ENCODE data around the gene HBE1.

- no peak for TF ChIP-seq NFYB (IDR thresholded peaks at IDR 0.05; ENCODE audit: insufficient read depth, low read depth, low read length)
- no peak for TF ChIP-seq CEBPZ (IDR thresholded peaks at IDR 0.05; ENCODE audit: low read depth, low read length)
- no peak for TF ChIP-seq YY1 (IDR thresholded peaks at IDR 0.05; ENCODE audit: low read depth, low read length)
- no peak for TF ChIP-seq CTCF (IDR thresholded peaks at IDR 0.05 in 2 of 3, conservative IDR thresholded peaks at IDR 0.05 in 1 of 3; ENCODE audit: control insufficient read depth in 2 of 3, extremely low read depth in 1 of 3, insufficient read depth in 1 of 3, low read depth in 3 of 3, low read length in 3 of 3)
- no peak for TF ChIP-seq TCF12 (IDR thresholded peaks at IDR 0.05; ENCODE audit: low read depth, low read length)
- TF ChIP-seq USF2 (IDR thresholded peaks at IDR 0.05; ENCODE audit: borderline replicate concordance, low read depth, low read length) = no peak
- TF ChIP-seq POLR2A (IDR thresholded peaks at IDR 0.05; ENCODE audit: low read depth, low read length) = no peak
- TF ChIP-seq EZH2 (IDR thresholded peaks at IDR 0.05; ENCODE audit: borderline replicate concordance, control insufficient read depth, low read depth, low read length) = no peak
- no peak for TF ChIP-seq POLR2AphosphoS5 (IDR thresholded peaks at IDR 0.05; ENCODE audit: low read length)
- TF ChIP-seq MYC (IDR thresholded peaks at IDR 0.05; ENCODE audit: insufficient read depth, insufficient read length, insufficient replicate concordance, low read length, severe bottlenecking) = no peak
- TF ChIP-seq NRF1 (conservative IDR thresholded peaks at IDR 0.05; ENCODE audit: low read depth, low read length) = no peak
- no peak for TF ChIP-seq BCLAF1 (IDR thresholded peaks at IDR 0.05)
Observed at GRCh38 chr11:5234381-5234834, 35.3 kb downstream of the HBE1 start, which contains the start of gene HBD.
